ENCODE measurements around the gene POLRMT. TPM values are rescaled to one million over a fixed set of nuclear protein-coding genes. Genes with fewer than 3 reads are reported as not detected.
"Not testable (repeated sequence)": the region's sequence is repeated elsewhere in the genome, so short reads cannot be mapped to it uniquely, and the experiment has no call there.

POLRMT gene
- total RNA-seq, 1 donor from 2014 or later = 15.6 TPM

DNA sequence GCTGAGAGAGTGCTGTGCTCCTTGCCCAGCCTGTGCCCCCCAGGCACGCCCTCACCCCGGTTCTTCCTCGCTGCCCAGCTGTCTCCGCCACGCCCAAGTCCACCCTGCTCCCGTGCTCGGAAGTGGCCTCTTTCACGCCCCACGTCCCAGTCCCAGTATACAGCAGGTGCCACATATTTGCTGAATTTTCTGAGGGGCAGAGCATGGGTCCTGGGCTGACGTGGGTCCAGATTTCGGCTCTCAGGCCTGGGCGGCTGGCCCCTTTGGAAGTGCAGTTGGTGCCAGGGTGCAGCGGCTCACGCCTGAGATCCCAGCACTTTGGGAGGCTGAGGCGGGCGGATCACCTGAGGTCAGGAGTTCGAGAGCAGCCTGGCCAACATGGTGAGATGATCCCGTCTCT, 40.3 kb downstream of the POLRMT start:
- no peak for DNase-seq

DNA sequence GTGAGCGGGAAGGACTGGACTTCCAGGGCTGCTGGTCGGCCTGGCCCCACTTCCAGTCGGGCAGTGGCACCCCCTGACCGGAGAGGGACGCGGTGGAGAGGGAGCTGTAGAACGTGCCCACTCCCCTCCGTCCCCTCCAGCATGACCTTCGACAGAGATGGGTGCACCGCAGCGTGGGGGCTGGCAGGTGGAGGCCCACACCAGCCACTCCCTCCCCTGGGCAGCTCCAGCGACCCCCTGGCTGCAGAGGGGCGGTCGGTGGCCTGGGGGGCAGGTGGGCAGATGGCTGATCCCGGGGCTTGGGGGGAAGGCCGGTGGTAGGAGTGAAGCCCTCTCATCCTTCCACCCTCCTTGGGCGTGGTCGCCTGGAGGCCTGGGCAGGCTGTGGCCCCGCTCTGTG, 41.2 kb downstream of the POLRMT start:
- no peak for DNase-seq

DNA sequence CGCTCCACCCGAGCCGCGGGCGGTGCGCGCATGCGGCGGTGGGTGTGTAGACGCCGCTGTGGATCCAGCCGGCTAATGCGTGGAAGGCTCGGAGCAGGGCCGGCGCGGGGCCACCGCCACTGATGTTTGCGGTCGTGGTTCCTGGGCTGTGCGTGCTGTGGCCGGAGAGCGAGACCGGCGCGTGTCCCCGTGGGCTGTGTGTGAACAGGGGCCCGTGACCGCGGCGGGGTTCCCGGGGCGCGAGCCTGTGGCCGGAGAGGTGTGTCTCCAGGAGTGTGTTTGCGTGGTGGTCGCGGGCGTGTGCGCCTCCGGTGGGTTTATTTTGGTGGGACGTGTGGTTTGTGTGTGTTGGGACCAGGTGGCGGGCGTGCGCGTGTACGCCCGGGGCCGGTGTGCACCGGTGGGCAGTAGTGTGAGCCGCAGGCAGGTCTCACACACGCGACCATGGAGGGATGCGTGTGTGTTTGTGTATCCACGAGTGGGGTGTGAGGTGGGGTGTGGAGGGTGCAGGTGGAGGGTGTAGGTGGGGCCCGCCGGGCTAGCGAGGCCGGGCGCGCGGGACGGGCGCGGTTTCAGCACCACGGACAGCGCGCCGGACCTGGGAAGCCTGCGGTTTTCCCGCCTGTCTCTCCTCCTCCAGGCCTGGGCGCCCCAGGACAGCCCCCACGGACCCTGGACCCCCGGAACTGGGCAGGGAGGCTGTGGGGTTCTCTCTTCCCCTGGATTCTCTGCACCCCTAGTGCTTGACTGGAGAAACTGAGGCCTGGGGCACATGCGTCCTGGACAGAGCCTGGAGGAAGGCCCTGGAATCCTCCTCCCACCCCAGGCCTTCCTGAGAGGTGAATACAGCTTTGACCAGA, 42.0 kb downstream of the POLRMT start:
- no peak for DNase-seq

DNA sequence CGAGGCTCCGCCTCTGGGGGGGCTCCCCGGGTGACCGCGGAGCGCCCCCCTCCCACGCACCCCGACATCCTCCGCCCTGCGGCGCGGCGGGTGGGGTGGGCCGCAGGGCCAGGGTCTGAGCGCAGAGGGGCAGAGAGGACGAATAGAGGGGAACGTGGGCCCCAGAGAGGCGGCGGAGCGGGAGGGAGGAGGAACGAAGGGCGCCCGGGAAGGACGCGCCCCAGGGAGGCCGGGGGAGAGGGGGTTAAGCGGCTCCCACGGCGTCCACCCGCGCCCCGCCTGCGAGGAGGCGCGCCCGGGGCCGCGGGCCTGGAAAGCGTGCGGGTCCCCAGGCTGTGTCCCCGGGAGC, 42.6 kb downstream of the POLRMT start:
- DNase-seq = no peak

DNA sequence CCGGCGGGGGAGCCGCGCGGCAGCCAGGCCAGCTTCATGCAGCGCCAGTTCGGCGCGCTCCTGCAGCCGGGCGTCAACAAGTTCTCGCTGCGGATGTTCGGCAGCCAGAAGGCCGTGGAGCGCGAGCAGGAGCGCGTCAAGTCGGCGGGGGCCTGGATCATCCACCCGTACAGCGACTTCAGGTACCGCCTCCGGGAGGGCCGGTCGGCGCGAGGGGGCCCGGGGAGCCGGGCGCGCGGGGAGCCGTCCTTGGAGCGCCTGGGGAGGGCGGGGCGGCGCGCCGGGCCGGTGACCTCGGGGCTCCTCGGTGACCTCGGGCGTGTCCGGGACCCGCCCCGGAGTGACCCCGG, 43.0 kb downstream of the POLRMT start:
- DNase-seq = no peak

DNA sequence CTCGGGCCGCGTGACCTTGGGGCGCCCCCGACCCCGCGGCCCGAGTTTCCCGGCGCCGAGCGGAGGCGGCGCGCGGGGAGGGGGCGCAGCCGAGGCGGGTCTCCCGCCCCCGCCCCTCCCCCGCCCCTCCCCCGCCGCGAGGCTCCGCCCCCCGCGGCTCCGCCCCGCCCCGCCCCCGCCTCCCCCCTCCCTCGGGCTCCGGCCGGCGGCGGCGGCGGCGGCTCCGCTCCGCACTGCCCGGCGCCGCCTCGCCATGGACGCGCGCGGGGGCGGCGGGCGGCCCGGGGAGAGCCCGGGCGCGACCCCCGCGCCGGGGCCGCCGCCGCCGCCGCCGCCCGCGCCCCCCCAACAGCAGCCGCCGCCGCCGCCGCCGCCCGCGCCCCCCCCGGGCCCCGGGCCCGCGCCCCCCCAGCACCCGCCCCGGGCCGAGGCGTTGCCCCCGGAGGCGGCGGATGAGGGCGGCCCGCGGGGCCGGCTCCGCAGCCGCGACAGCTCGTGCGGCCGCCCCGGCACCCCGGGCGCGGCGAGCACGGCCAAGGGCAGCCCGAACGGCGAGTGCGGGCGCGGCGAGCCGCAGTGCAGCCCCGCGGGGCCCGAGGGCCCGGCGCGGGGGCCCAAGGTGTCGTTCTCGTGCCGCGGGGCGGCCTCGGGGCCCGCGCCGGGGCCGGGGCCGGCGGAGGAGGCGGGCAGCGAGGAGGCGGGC, 43.5 kb downstream of the POLRMT start, which contains the start of gene HCN2:
TSS of gene HCN2 (plus strand) at position 189 of the 703 bp plus-strand sequence. CDS start at position 254, 65 bp downstream.
- no peak for DNase-seq

DNA sequence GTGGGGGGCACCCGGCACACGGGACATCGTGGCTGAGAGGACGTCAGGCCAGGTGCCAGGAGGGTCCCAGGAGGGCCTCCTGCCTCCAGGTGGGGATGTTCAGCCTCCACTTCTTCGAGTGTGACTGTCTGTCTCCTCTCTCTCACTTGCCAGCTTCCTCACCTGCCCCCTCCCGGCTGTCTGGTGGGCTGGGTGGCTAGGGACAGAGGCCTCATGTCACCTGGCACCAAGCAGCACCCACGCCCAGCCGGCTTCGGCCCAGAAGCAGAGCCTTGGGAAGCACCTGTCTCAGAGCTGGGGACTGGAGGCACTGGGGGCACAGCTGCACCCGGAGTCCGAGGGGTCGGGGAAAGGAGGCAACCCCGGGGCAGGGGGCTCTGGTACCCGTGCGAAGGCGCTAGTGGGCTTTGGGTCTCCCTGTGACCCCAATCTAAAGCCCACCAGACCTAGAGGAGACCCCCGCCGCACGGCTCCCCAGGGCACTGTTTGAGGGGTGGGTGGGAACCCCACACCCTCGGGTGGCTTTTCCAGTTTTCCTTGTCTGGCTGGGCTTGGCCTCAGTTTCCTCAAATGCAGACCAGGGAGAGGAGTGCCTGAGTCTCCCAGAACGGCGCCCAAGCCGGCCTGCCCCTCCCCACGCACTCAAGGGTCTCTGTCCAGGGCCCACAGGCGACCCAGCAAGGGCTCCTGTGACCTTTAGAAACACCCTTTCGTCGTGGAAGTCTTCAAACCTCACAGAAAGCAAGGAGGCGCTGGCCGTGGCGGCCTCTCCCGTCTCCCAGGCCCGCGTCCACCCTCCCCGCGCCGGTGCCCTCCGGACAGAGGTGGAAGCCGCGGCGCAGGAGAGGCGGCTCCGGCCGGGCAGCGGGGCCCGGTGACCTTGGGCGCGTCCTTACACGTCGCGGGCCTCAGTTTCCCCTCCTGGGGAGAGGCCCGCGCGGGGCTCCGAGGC, 44.3 kb downstream of the POLRMT start:
- no peak for DNase-seq

DNA sequence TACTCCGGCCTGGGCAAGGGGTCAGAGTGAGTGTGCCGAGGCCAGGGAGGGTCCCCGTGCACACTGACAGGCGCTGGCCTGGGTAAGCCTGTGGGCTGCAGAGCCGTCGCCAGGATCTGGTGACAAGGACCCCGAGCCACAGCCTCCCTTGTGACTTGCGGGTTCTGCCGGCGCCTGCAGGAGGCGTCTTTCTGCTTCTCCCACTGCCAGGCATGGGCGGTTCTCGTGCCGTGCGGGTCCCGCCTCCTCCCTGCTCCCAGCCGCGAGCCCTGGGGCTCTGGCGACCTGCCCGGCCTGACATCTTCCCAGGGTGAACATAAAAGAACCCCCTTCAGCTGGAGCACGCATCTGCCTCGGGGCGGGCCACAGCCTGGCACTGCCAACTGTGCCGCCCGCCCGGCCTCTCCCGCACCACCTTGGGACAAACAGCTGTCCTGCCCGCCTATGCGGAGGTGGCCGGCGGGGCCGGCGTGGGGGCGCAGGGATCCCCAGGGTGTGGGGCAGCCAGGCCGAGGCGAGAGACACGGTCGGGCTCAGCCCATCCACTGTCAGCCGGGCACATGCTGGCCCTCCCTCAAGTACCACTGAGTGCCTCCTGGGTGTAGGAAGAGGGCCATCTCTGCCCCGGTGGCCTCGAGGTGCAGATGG, 45.1 kb downstream of the POLRMT start:
- peak; percentile 28 for DNase-seq

DNA sequence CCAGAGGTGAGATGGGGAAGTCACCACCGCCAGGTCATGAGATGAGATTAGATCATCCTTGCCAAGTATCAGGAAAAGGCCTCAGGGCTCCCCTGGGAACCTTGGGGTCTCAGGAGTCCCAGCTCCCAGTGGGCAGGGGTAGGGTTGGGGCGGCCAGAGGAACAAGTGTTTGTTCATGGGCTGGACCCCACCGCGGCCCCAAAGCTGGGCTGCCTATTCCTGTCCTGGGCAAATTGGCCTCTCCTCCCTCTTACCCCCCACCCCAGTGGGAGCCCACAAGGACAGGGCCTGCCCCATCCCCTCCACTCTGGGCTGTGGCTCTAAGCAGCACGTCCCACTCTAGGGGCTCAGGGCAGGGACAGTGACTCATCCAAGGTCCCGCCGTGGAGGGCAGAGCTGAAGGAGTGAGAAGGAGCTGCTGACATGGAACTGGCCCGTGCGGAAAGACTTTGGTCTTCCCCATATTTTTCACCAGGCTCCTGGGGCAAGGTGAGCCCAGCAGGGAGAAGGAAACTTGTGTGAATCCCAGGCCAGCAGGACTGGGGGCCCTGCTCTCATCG, 47.7 kb downstream of the POLRMT start:
- no peak for DNase-seq

DNA sequence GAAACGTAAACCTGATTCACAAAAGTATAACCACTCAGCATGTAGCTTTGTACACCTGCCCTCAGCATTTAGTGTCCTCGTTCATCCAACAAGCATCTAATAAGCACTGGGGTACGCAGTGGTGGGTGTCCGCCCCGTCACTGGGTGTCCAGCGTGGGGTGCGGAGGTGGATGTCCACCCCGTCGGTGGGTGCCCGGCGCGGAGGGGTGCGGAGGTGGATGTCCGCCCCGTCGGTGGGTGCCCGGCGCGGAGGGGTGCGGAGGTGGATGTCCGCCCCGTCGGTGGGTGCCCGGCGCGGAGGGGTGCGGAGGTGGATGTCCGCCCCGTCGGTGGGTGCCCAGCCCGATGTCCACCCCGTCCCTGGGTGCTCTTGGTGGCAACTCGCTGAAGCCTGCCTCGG, 48.2 kb downstream of the POLRMT start:
- not testable (repeated sequence) for DNase-seq

DNA sequence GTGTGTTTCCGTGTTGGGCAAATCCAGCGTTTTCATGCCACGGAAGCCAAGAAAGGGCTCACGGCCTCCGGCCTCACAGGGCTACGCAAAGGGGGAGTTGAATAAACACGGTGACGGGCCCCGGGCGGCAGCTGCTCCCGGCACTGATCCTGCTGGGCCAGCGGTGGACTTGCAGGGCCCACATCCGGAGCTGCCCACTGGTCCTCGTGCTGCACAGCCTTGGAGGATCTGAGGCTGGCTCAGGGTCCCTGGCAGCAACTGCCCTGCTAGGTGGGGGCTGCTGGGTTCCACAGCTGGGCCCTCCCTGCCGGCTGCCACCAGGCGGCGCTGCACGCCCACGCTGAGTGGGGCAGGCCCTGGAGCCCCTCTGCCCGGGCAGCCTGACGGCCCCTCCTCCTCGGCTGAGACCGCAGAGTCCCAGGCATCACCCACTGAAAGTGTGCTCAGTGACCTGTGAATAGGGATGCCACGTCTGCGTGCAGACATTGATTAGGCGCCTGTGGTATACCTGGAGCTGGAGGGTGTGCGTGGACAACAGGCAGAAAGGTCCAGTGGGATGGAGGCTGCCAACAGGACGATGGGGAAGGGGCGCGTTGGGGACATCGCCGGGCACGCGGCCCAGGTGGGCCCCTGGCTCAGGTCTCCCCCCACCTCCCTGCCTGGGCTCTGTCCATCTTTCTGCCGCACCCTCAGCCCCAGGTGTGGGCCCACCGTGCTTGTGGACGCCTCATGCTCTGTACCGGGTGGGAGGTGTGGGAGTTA, 48.9 kb downstream of the POLRMT start:
- DNase-seq = no peak

DNA sequence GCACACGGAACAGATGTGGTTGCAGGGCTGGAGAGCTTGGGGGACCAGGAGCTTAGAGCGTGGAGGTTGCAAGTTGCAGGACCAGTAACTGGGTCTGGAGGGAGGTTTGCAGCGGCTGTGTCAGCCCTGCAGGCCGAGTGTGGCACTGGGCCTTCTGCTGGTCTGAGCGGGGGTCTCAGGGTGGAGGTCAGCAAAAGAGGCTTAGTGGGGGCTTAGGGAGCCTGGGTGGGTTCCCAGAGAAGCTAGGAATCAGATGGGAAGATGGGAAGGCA, 49.4 kb downstream of the POLRMT start:
- DNase-seq = no peak

DNA sequence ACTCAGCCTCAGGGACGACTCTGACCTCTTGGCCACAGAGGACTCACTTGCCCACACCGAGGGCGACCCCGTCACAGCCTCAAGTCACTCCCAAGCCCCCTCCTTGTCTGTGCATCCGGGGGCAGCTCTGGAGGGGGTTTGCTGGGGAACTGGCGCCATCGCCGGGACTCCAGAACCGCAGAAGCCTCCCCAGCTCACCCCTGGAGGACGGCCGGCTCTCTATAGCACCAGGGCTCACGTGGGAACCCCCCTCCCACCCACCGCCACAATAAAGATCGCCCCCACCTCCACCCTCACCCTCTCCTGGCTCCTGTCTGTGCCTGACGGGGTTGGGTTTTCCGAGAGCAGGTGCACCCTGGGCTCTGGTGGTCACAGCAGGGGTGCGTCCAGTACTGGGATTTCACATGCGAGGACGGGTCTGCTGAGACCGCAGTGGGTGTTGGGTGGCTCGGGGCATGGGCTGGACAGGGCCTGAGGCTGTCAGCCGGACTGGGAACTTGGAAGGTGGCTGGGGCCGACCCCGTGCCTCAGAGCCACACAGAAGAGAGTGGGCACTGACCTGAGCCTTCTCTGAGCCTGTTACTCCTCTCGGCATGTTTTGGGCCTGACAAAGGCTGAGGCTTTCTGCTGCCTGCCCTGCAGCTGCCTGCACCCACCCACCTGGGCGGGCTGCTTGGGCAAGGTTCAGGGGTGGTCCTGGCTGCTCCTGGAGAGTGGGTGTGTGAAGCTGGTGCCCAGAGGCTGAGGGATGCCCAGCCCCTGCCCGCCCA, 50.0 kb downstream of the POLRMT start:
- no peak for DNase-seq

DNA sequence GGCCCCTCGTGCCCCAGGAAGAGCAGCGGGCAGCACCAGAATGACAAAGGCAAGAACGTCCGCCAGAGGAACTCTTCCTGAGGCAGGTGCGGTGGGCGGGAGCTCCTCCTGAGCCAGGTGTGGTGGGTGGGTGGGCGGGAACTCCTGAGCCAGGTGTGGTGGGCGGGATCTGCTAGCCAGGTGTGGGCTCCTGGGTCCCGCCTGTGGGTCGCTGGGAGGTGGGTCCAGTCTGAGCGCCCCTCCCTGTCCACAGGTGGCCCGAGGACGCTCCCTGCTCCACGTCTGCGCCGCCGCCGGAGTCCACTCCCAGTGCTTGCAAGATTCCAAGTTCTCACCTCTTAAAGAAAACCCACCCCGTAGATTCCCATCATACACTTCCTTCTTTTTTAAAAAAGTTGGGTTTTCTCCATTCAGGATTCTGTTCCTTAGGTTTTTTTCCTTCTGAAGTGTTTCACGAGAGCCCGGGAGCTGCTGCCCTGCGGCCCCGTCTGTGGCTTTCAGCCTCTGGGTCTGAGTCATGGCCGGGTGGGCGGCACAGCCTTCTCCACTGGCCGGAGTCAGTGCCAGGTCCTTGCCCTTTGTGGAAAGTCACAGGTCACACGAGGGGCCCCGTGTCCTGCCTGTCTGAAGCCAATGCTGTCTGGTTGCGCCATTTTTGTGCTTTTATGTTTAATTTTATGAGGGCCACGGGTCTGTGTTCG, 50.7 kb downstream of the POLRMT start:
- DNase-seq = no peak

DNA sequence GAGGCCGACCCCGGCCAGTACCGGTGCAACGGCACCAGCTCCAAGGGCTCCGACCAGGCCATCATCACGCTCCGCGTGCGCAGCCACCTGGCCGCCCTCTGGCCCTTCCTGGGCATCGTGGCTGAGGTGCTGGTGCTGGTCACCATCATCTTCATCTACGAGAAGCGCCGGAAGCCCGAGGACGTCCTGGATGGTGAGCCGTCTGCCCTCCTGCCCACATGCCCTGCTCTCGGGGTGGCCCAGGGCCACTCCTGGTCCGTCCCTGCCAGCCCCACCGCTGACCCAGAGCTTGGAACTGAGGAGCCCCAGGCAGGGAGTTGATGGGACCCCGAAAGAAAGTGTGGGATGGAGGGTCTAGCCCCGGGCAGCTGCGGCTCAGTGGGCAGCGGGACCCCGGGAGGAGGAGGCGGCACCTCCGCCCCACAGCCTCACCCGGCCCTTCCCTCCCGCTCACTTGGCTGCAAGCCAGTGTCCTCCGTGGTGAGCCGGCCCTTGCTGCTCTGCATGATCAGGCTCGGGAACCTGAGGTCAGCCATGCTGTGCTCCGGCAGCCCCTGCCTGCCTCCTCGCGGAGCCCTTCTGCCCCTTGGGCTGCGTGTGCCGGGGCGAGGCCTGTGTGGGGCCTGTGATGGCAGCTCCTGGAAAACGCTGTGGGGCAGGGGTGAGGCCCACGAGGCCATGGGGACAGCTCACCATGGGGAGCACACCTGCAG, 51.8 kb downstream of the POLRMT start:
- no peak for DNase-seq

DNA sequence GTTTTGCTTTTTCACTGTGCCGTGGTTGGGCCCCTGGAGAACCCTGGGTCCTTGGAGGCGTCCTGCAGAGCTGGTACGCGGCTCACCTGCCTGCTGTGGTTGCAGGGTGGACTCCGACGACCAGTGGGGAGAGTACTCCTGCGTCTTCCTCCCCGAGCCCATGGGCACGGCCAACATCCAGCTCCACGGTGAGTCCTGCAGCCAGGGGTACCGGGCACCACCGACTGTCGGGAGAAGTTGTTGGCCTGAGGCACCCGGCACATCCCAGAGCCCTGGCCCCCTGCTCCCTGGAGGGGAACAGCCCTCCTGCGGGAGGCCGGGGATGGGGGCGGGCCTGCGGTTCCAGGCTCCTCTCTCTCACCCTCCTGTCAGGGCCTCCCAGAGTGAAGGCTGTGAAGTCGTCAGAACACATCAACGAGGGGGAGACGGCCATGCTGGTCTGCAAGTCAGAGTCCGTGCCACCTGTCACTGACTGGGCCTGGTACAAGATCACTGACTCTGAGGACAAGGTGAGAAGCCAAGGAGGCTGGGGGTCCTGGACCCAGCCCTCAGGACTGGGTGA, 53.0 kb downstream of the POLRMT start:
- no peak for DNase-seq

DNA sequence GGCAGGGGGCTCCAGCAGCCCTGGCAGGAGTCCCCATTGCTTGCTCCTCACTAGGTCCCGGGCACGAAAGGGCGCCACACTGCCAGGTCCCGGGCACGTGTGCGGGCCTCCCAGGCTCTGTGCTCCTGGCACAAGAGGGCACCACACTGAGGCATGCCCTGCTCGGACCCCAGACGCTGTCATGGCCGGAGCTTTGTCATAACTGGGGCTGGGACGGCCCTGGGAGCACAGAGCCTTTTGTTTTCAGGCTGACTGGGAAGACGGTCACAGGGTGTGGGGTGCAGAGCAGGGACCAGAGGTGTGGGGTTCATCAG, 53.5 kb downstream of the POLRMT start:
- DNase-seq = no peak

DNA sequence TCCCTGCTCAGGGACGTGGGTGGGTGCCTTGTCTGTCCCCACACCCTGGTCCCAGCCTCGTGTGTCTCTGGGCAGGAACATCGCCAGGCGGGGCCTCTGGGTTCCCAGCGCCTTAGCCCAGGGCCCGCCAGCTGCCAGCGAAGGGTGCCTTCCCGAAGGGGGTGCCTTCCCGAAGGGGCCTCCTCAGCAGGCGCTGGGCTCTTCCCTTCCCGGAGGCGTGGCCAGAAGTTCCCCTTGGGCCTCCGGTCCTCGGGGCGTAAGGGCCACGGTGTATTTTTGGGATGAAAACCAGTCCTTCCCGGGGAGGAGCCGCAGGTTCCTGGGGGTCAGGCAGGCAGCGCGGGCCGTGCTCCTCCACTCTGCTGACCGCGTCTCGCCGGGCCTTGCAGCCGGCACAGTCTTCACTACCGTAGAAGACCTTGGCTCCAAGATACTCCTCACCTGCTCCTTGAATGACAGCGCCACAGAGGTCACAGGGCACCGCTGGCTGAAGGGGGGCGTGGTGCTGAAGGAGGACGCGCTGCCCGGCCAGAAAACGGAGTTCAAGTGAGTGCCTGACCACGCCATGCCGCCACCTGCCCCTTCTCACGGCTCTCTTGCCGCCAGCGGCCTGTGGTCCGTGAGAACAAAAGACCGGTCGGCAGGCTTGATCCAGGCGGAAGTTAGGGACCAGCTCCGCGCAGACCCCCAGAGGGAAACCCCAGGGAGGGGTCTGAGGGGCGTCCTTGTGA, 54.1 kb downstream of the POLRMT start:
- DNase-seq = no peak

All from skin of body (tissue), 2 donors.